Esophagus squamous epithelium (tissue), 4 donors: ENCODE measurements around the gene LYPD4.

Source experiments
- CTCF ChIP-seq, 6 experiments: fragments of 450-650 bp in 4 of 6; fragments of 200-600 bp in 2 of 6; sonication (generic) in 2 of 6; IDR thresholded peaks; one replicate each; pipeline ENCODE4 v1.5.1; 2016 to 2019; ENCODE audit warnings: antibody characterized with exemption in 6 of 6, mild to moderate bottlenecking in 4 of 6, moderate library complexity in 4 of 6
- POLR2A ChIP-seq, 4 donors: fragments of 450-650 bp; IDR thresholded peaks; one replicate each; pipeline ENCODE4 v1.6.1; 2017; ENCODE audit warnings: antibody characterized with exemption in 4 of 4, mild to moderate bottlenecking in 4 of 4, moderate library complexity in 3 of 4

- TF ChIP-seq POLR2A (IDR thresholded peaks at IDR 0.05) (no peak), CTCF (IDR thresholded peaks at IDR 0.05) (no peak)
These were observed 21.8 kb upstream of the LYPD4 start for GRCh38 chr19:41866284-41866683.
